Rectal smooth muscle tissue (tissue), 1 donor: ENCODE measurements around the gene TGFB2.

Experiments
- H3K27ac ChIP-seq: one replicate; pipeline ENCODE4 v1.7.0; 2013; ENCODE audit warnings: low read depth, low read length, inconsistent platforms
- H3K27me3 ChIP-seq: one replicate; pipeline ENCODE4 v1.7.0; 2013; ENCODE audit warnings: low read length; ENCODE audit not compliant: control insufficient read depth, insufficient read depth
- H3K36me3 ChIP-seq: one replicate; pipeline ENCODE4 v1.7.0; 2013; ENCODE audit warnings: low read length; ENCODE audit not compliant: control insufficient read depth, insufficient read depth
- H3K4me1 ChIP-seq: one replicate; pipeline ENCODE4 v1.7.0; 2013; ENCODE audit warnings: low read length; ENCODE audit not compliant: control insufficient read depth, insufficient read depth
- H3K4me3 ChIP-seq: one replicate; pipeline ENCODE4 v1.7.0; 2013; ENCODE audit warnings: low read length
- H3K9ac ChIP-seq: one replicate; pipeline ENCODE4 v1.7.0; 2013; ENCODE audit warnings: low read length

Gene TGFB2

DNA sequence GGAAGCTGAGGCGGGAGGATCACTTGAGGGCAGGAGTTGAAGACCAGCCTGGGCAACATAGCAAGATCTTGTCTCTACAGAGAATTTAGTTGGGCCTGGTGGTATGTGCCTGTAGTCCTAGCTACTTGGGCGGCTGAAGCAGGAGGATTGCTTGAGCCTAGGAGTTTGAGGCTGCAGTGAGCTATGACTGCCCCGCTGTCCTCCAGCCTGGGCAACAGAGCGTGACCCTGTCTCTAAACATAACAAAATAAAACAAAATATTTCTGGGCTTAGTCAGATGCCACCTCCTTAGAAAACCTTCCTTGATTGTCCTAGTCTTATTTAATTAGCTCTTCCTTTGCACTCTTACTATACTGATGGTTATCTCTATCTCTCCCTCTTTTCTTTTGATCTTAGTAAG lies 8.5 kb downstream of the TGFB2 start:
- no peak overlapping the region for H3K9ac ChIP-seq
- H3K27me3 ChIP-seq = no peaks in the 10 kb centered on the region
- no peak overlapping the region for H3K4me3 ChIP-seq
- no peaks in the 10 kb centered on the region for H3K36me3 ChIP-seq
- peaks cover 16% of the 10 kb centered on the region for H3K4me1 ChIP-seq
- no peak overlapping the region for H3K27ac ChIP-seq

DNA sequence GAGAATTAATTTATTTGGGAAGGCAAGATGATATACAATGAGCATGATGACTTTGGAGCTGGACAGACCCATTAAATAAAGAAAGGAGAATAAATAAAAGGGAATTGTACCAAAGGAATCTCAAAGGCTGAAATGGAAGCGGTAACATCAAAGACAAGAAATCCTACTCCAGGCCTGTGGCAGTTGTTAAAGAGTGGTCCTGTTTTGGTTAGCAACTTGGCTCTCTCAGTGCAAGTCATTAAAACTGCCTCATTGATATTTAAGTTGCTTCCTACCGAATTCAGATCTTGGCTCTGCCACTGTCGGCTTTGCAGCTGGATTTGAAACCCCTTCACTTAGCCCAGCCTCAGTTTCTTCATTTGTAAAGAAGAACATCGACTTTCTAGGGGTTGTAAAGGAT lies 10.1 kb downstream of the TGFB2 start:
- no peaks in the 10 kb centered on the region for H3K36me3 ChIP-seq
- H3K27ac ChIP-seq = no peak overlapping the region
- no peak overlapping the region for H3K4me3 ChIP-seq
- H3K27me3 ChIP-seq = no peaks in the 10 kb centered on the region
- H3K4me1 ChIP-seq = peaks cover 10% of the 10 kb centered on the region
- H3K9ac ChIP-seq = no peak overlapping the region

DNA sequence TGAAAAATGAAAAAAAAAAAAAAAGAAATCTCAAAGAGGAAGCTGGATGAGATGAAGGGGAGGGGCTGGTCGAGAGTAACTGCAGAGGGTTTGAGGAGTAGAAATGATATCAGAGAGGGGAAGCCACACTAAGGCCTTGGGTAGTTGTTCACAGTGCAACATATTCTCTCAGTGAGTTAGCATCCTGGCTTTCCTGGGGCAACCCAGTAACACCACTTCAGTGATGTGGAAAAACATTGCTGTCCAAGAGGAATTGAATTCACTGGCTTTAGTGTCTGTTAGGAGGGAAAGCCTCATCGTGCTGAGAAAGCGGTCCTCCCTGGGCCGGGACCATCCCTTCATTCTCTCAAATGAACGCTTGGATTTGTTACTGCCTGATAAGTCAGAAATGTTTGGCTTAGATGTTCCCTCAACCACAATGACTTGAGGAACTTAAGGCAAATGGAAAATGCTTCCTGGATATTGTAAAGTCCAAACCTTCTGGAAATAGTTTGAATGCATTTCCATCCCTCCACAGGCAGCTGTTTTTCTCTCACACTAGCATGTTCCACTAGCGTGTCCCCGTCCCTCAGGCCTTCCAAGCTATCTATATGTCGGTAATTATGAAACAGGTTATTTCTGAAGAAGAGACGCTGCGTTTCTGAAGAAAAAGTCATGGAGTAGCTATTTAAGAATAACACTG lies 12.2 kb downstream of the TGFB2 start:
- Histone ChIP-seq H3K27ac (no peak overlapping the region), H3K4me1 (peaks cover 8% of the 10 kb centered on the region), H3K27me3 (no peaks in the 10 kb centered on the region), H3K36me3 (no peaks in the 10 kb centered on the region), H3K9ac (no peak overlapping the region), H3K4me3 (no peak overlapping the region)

DNA sequence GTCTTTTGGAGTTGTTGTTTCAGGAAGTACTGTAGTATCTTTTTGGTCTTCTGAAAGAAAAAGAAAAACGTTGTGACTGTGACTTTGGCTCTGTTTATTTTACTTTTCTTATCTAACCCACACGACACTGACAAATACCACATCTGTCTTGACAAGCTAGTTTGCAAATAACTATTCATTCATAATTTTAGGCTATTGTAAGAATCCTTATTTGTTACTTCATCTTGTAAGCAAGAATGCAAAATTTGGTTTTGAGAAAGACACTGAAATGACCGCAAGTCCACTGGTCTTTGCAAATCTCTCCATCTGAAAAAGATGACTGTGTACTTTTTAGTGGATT lies 12.7 kb downstream of the TGFB2 start:
- H3K27ac ChIP-seq = no peak overlapping the region
- H3K4me3 ChIP-seq = no peak overlapping the region
- H3K27me3 ChIP-seq = no peaks in the 10 kb centered on the region
- no peaks in the 10 kb centered on the region for H3K36me3 ChIP-seq
- H3K9ac ChIP-seq = no peak overlapping the region
- H3K4me1 ChIP-seq = peaks cover 10% of the 10 kb centered on the region

DNA sequence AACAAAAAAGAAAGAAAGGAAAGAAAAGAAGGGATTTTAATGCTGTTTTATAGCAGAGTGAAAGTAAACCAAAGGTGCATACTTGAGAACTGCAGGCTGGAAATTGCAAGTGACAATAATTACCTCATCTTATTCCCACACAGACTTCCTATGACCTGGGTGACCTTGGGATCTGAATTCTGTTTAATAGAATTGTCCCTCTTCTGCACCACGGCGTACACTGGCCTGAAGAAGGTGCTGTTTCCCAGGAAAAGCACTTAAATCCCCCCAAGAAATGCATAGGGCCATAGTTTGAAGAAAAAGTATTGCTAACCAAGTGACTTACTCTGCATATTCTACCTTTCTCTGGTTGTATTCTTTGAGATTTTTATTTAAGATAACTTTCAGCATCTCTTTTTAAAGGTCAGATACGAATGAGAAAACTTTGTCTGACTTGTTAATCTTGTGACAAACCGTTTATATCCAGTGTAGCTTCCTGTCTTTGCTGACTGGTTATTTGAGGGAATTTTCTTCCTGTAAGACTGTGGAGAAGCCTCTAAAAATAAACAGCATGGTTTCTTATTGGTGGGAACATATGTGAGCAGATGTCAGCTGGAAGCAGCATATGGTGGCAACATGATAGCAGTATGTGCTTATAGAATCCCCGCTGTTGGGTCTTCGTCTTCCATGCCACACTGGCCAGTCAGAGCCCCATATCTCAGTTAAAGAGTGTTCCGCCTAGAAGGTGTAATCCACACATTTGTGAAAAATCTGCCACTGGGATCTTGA lies 16.3 kb downstream of the TGFB2 start:
- Histone ChIP-seq H3K36me3 (no peaks in the 10 kb centered on the region), H3K4me1 (peaks cover 13% of the 10 kb centered on the region), H3K27ac (no peak overlapping the region), H3K27me3 (no peaks in the 10 kb centered on the region), H3K9ac (no peak overlapping the region), H3K4me3 (no peak overlapping the region)

DNA sequence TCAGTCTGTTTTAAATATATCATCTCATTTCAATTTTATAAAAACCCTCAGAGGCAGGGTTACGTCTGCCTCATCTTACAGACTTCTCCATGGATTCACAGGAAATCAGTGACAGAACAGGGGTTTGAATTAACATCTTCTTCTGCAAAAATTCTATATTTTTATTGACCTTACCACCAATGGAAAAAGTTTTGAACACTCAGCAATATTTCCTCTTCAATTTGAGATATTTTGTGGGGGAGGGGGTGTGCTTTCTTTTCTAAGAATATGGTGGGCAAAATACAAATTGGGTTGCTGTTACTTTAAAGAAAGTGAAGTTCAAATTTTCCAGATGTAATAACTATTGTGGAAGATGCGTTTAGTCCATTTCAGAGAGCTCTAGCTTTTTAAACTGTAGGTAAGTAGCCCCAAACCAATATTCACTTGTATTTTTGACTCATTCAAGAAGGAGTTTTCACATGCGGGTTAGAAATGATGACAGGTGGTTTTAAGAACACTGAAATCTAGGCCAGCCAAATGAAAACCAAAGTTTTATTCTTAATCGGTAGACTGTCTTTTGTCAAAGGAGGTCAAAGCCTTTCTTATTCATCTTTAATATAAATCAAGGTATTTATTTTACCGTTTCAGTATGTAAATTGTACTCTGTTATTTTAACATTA lies 17.4 kb downstream of the TGFB2 start:
- Histone ChIP-seq H3K4me3 (no peak overlapping the region), H3K9ac (no peak overlapping the region), H3K27ac (no peak overlapping the region), H3K27me3 (no peaks in the 10 kb centered on the region), H3K36me3 (no peaks in the 10 kb centered on the region), H3K4me1 (peaks cover 18% of the 10 kb centered on the region)

DNA sequence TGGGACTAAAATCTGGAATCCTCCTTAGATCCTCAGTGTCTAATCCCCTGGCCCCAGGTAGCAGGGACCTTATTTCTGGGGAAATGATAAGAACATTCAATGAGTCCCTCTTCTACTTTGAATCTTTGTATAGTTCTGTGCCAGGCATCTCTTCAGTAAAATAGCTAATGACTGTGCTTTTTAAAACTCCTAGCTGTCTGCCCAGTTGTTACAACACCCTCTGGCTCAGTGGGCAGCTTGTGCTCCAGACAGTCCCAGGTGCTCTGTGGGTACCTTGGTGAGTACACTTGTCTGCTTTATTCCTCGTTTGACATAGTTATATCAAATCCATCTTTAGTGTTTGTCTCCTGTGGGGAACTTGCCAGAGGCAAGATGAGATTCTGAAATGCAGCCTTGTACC lies 18.0 kb downstream of the TGFB2 start:
- H3K27me3 ChIP-seq = no peaks in the 10 kb centered on the region
- H3K4me3 ChIP-seq = no peak overlapping the region
- no peak overlapping the region for H3K9ac ChIP-seq
- H3K4me1 ChIP-seq = peaks cover 18% of the 10 kb centered on the region
- no peaks in the 10 kb centered on the region for H3K36me3 ChIP-seq
- no peak overlapping the region for H3K27ac ChIP-seq

DNA sequence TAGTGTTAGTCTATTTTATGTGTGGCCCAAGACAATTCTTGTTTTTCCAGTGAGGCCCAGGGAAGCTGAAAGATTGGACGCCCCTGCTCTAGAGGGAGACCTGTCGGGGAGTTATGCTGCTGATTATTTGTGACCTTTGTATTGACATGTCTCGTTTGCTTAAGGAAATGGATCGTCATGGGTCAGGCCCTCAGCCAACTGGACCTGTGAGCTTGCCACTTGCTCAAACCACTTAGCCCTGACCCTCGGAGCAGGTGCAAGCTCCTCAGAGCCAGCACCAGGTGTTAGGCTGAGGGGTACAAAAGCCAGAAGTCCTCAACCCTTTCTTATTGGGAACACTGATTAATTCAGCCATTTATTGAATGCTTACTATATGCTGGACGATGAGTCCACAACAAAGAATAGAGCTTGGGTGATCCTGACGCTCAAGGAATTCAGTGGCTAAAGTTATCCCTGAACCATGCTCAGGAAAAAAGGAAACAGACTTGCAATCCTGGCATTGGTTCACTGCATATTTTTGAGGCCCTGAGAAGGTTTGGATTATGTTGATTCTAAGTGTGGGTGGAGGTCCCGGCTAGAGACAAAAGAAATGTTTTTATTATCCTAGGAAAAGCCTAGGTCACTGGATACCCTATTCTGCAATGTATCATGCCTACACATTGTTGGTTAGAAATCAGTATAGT lies 19.0 kb downstream of the TGFB2 start:
- Histone ChIP-seq H3K4me3 (no peak overlapping the region), H3K36me3 (no peaks in the 10 kb centered on the region), H3K27me3 (no peaks in the 10 kb centered on the region), H3K4me1 (peaks cover 18% of the 10 kb centered on the region), H3K9ac (no peak overlapping the region), H3K27ac (peak overlapping the region; percentile 19)

DNA sequence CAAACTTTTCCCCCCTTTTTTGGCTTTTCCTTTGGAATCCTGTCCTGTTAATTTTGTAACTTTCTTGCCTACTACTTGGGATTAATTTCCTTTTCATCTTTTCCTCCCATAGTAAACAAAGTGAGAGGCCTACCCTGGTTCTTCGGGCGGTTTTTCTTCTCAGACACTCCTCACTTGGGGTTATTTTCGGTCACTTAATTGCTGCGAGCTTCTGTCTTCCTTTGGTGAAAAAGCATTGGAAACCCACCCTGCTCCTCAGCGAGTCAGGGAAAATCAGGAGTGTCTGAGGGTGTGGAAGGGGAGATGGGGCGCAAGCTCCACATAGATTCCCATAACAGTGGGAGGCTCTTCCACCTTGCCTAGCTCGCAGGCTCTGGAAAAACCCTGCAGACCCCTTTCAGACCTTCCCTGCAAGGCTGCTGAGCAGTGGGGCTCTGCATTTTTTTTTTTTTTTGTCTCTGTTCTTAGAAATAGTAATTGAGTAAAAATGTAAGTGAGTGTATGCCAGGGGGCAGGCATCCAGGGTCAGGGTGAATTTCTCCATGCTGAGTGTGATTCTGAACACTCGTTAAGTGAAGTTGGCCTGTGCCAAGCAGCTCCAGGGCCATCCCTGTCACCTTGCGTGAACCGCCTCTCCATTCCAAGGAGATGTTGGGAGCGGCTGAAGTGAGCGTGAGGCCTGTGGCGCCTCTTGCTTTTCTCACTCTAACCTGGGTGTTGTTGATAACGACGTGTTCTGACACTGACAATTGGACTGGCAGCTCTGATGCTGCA lies 20.3 kb downstream of the TGFB2 start:
- Histone ChIP-seq H3K27me3 (no peaks in the 10 kb centered on the region), H3K36me3 (no peaks in the 10 kb centered on the region), H3K9ac (no peak overlapping the region), H3K4me1 (peaks cover 20% of the 10 kb centered on the region), H3K4me3 (no peak overlapping the region), H3K27ac (peak overlapping the region; percentile 27)

DNA sequence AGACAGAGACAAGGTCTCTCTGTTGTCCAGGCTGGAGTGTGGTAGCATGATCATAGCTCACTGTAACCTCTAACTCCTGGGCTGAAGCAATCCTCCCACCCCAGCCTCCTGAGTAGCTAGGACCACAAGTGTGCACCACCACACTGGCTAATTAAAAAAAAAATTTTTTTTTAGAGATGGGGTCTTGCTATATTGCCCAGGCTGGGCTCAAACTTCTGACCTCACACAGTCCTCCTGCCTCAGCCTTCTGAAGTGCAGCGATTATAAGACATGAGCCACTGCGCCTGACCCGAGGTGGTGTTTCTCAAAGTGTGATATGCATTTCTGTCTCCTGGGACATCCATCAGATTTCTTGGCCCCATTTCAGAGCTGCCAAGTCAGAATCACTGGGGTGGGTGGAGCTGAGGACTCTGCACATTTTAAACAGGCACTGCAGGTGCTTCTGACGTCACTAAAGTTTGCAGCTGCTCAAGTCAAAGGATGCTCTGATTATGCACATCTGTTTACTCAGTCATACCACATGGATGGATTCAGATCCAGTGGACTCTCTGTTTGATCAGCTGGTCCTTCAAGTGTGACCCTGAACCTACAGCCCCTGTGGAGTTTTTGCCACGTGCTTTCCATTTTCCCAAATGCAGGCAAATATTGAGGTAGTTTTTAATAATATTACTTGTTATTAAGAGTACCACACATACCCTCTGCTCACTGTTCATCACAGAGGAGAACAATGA lies 21.4 kb downstream of the TGFB2 start:
- Histone ChIP-seq H3K36me3 (no peaks in the 10 kb centered on the region), H3K27ac (no peak overlapping the region), H3K27me3 (no peaks in the 10 kb centered on the region), H3K9ac (no peak overlapping the region), H3K4me1 (peaks cover 16% of the 10 kb centered on the region), H3K4me3 (no peak overlapping the region)

DNA sequence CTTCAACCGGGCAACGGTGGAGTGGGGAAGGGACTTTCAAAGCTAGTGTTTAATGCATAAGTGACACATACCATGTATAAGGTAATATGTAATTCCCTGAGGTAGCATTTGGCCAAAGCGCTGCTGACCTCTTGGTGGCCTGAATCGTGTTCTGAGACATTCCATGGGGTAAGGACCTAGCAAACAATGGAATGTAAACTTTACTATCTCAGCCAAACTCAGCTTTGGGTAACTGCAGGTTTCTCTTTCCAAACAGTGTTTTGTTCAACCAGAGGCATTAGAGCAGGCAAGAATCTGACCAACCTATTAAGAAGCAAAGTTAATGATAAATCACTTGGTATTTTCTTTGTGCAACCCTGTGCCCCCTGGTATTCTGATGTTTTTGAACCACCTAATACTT lies 22.0 kb downstream of the TGFB2 start:
- Histone ChIP-seq H3K36me3 (no peaks in the 10 kb centered on the region), H3K27ac (no peak overlapping the region), H3K4me3 (no peak overlapping the region), H3K27me3 (no peaks in the 10 kb centered on the region), H3K4me1 (peaks cover 18% of the 10 kb centered on the region), H3K9ac (no peak overlapping the region)
